NB4 (cell line): Measurements from ENCODE around the gene POT1.

Experiments
- CTCF ChIP-seq: IDR thresholded peaks from one replicate; pipeline ENCODE4 v1.5.1; 2012; ENCODE audit warnings: low read depth, low read length
- POLR2A ChIP-seq: IDR thresholded peaks from 2 replicates; pipeline ENCODE4 v1.6.1; 2011; ENCODE audit warnings: mild to moderate bottlenecking; ENCODE audit not compliant: insufficient read length; ENCODE audit errors: extremely low read depth

- no peak for TF ChIP-seq CTCF
- TF ChIP-seq POLR2A: no peak
Observed at GRCh38 chr7:124779194-124779593, 150.4 kb downstream of the POT1 start.
